Natural killer cell treated with Interleukin-12 subunit alpha and Interleukin-12 subunit beta and Interleukin-15 and Interleukin-18, amount 100 ng/mL, for 72 hours (primary cell): Measurements from ENCODE around the gene HOXB6. TPM values are rescaled to one million over a fixed set of nuclear protein-coding genes. Genes with fewer than 3 reads are reported as not detected.

Source experiments
- ATAC-seq, 2 donors: fragments of 150-1000 bp; cut with Tn5 transposase in 1 of 2; sonication (Bioruptor Pico), chemical (Tn5 transposase) in 1 of 2; 2 replicates each; pipeline ENCODE4 v1.10.0; 2021
- DNase-seq: peaks from one replicate; pipeline ENCODE4 v3.0.0; 2022; ENCODE audit warnings: low spot score
- H3K27ac Mint-ChIP-seq, 2 donors: 1 replicate in 1 of 2; 2 replicates in 1 of 2; pipeline ENCODE4 v1.8.0; 2022; ENCODE audit warnings: mixed read lengths in 2 of 2, mild to moderate bottlenecking in 1 of 2, moderate library complexity in 1 of 2
- H3K27me3 Mint-ChIP-seq, 2 donors: 1 replicate in 1 of 2; 2 replicates in 1 of 2; pipeline ENCODE4 v1.8.0; 2022; ENCODE audit warnings: mixed read lengths in 2 of 2
- H3K36me3 Mint-ChIP-seq: one replicate; pipeline ENCODE4 v1.8.0; 2022; ENCODE audit warnings: mixed read lengths
- H3K4me1 Mint-ChIP-seq, 2 donors: 1 replicate in 1 of 2; 2 replicates in 1 of 2; pipeline ENCODE4 v1.8.0; 2022; ENCODE audit warnings: low read depth in 2 of 2, mixed read lengths in 2 of 2, mild to moderate bottlenecking in 1 of 2
- H3K4me3 Mint-ChIP-seq: one replicate; pipeline ENCODE4 v1.8.0; 2022; ENCODE audit warnings: mixed read lengths
- H3K9me3 Mint-ChIP-seq: 2 replicates; pipeline ENCODE4 v1.8.0; 2022; ENCODE audit warnings: mixed read lengths
- total RNA-seq, 2 donors: library from RNA; stranded (reverse); gene quantifications; one replicate each; pipeline ENCODE4 v1.2.3, GENCODE V29; 2022

HOXB6 gene
- total RNA-seq, 2 donors from 2014 or later = 1.9 to 2.2 TPM

DNA sequence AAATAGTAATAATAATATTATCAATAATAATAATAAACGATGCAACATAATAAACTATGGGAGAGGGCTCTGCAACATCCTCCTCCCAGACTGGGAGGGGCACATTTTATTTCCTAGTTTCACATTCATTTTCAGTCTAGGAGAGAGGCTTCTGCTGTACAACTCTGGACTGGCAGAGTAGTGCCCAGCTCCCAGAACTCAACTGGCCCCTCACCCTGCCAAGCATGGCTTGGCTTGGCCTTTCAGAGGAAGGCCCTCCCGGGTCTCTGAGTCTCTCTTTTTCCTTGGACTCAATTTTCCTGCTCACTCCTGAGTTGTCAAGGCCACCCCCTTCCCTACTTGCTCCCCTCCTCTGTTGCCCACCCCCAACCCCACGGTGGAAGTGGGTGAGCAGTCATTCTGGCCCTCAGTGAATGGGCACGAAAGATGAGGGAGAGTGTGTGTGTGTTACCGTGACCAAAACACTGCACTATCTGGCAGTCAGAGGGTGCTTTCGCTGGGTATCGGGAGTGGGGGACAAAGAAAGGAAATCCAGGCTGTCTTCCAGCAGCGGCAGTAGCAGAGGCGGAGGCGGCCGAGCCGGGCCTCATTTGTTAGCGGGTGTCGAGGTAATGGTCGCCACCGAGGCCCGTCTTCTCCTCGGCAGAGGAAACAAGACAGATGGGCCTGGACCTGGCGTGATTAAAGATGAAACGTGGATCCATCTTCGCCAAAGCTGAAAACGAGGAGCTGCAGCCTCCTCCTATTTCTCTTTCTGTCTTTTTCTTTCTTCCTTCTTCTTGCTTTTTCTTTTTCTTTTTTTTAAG, 28.9 kb downstream of the HOXB6 start:
- Mint-ChIP-seq H3K4me3 (peak overlapping the region; percentile 93), H3K27ac (peak overlapping the region in 1 of 2 donors; percentile 70), H3K36me3 (no peaks in the 10 kb centered on the region), H3K9me3 (no peaks in the 10 kb centered on the region), H3K27me3 (peaks cover 12% of the 10 kb centered on the region in 2 donors), H3K4me1 (peaks cover 37 to 38% of the 10 kb centered on the region in 2 donors)
- DNase-seq (no peak), ATAC-seq (no peak)

DNA sequence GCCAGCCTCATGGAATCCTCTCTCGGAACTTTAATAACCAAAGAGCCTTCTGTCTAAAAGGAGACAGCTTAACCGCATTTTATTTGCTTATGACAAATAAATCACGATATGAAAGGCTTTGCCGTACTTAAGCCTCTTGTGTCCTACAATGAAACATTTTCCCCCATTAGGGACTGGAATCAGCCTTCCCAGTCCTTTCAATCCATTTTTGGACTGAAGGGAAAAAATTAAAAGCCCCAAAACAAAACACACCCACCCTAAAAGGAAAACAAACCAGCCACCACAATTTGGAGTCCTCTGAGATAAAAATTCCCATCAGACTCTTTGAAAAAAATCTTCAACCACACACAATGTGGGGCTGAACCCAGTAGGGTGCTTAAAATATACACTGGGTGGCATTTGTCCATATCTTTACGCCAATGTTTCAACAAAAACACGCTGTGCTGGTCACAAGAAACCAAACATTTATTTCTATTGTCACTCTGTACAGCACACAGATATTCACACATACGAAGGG, 29.7 kb downstream of the HOXB6 start:
- Mint-ChIP-seq H3K4me1 (peaks cover 34 to 37% of the 10 kb centered on the region in 2 donors), H3K9me3 (no peaks in the 10 kb centered on the region), H3K27me3 (peaks cover 9 to 10% of the 10 kb centered on the region in 2 donors), H3K36me3 (no peaks in the 10 kb centered on the region), H3K4me3 (peak overlapping the region; percentile 13), H3K27ac (peak overlapping the region in 1 of 2 donors; percentile 31)
- ATAC-seq (no peak), DNase-seq (no peak)

DNA sequence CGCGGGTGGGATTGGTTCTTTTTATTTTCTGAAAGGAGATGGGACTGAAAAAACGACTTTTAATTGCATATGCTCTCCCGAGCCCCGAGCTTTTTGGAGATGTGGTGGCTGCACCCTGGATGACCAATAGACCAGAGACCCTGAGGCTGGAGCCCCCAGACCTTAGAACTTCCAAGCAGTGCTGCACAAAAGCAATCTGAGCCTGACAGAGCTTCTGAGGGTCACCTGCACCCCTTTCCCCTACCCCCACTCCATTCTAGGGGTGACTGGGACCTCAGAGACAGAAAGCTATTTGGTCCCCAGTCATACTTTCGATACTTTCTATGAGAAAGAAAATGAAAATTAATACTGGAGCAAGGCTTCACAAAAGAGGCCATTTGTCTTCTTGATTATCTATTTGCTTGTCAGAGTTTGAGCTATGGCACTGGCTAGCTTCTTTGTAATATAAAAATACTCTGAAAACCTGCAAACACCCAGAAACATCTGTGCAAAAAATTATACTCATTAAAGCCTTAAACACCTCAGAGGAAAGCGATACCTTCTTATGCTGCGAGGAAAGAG, 30.2 kb downstream of the HOXB6 start:
- Mint-ChIP-seq H3K4me1 (peaks cover 31 to 32% of the 10 kb centered on the region in 2 donors), H3K9me3 (no peaks in the 10 kb centered on the region), H3K4me3 (no peak overlapping the region), H3K36me3 (no peaks in the 10 kb centered on the region), H3K27ac (peak overlapping the region in 1 of 2 donors; percentile 31), H3K27me3 (peaks cover 5 to 6% of the 10 kb centered on the region in 2 donors)
- ATAC-seq (no peak), DNase-seq (no peak)

DNA sequence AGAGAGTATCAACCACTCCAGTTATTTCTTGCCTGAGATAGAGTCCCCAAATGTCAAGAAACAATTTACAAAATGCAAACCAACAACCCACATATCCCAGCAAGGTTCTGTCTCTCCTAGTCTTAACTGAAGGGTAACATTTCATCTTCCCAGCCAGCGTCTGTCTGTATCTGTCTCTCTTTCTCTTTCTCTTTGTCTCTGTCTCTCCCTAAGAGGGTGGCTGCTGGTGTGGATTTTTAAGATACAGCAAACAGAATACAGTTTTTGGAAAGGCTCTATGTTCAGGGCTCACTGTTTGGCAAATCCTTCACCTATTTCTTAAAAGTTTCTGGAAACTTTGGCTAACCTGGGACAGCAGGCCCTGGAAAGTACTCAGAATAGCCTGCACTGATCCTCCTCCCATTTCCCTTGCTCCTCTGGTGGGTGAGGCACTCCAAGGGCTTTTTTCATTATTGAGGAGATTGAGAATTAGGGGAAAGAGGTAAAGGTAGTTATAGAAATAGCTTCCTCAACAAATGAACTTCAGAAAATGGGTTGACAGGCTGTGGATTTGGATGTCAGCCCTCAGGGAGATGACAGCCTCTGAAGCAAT, 32.9 kb downstream of the HOXB6 start:
- ATAC-seq = no peak
- H3K36me3 Mint-ChIP-seq = no peaks in the 10 kb centered on the region
- no peak for DNase-seq
- H3K9me3 Mint-ChIP-seq = no peaks in the 10 kb centered on the region
- no peak overlapping the region for H3K27ac Mint-ChIP-seq
- no peak overlapping the region for H3K4me3 Mint-ChIP-seq
- peaks cover 16 to 25% of the 10 kb centered on the region in 2 donors for H3K4me1 Mint-ChIP-seq
- H3K27me3 Mint-ChIP-seq = no peaks in the 10 kb centered on the region

DNA sequence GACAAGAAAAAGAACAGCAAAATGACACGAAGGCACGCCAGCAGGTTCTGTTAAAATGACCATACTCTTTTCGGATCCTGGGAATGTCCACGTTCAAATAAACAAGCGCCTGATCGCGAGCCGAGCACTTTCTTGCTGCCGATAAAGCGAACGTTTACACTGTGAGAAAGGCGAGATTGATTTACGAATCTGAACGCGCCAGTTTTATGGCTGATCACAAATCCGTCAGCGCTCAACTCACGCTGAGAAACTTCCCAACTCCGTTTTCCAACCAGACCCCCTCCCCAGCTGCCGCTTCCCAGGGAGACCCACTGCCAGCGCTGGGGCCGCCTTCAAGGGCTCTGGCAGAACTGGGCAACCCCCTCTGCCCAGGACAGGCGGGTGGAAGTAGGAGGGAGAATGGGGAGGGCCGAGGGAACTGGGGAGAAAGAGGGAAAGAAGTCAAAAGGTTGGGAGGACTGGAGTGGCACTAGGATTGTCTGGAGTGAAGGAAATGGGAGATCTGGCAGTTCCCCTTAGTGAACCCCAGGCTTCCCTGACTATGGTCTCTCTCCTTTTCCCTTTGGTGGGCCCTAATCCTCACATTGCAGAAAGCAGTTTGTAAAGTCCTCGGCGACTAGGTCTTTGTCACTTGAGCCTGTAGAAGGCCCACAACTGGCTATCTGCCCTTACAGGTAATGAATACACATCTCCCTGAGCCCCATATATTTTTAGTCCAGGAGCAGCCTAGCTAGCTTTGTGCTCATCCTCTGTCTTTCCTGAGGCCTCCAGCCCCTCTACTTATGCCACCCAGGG, 33.6 kb downstream of the HOXB6 start:
- peak; percentile 23 for DNase-seq
- Mint-ChIP-seq H3K9me3 (no peaks in the 10 kb centered on the region), H3K36me3 (no peaks in the 10 kb centered on the region), H3K4me1 (peaks cover 16 to 23% of the 10 kb centered on the region in 2 donors), H3K27ac (no peak overlapping the region), H3K4me3 (no peak overlapping the region), H3K27me3 (no peaks in the 10 kb centered on the region)
- no peak for ATAC-seq

DNA sequence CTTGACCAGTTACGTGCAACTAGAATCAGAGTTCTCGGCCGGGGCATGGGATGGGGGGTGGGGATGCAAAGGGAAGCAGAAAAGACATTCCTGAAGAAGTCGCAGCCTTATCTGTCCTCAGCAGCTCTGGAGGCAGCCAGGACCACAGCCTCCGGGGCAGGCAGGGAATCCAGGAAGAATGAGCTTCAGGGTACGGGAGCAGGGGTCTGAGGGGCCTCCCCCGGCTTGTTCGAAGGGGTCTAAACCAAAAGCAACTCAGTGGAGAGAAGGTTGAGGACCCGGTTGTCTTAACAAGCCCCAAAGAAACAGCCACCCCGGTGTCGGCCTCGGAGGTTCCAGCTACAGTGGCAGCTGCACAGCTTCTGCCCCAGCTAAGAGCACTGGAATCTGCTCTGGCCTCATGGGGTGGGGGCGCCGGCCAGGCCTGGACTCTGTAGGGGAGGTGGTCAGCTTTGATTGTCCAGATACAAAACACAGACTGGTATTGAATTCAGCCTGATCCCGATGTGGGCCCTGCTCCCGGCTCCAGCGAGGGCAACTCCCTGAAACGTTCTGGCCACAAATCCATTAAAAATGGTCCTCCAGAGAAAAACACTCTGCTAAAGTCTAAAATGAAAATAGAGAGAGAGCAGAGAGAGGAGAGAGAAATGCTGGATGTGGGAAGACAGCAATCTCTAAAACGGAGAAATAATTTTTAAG, 34.3 kb downstream of the HOXB6 start:
- Mint-ChIP-seq H3K27ac (no peak overlapping the region), H3K27me3 (no peaks in the 10 kb centered on the region), H3K36me3 (no peaks in the 10 kb centered on the region), H3K4me1 (peaks cover 16 to 20% of the 10 kb centered on the region in 2 donors), H3K9me3 (no peaks in the 10 kb centered on the region), H3K4me3 (no peak overlapping the region)
- ATAC-seq = no peak
- peak; percentile 31 for DNase-seq

DNA sequence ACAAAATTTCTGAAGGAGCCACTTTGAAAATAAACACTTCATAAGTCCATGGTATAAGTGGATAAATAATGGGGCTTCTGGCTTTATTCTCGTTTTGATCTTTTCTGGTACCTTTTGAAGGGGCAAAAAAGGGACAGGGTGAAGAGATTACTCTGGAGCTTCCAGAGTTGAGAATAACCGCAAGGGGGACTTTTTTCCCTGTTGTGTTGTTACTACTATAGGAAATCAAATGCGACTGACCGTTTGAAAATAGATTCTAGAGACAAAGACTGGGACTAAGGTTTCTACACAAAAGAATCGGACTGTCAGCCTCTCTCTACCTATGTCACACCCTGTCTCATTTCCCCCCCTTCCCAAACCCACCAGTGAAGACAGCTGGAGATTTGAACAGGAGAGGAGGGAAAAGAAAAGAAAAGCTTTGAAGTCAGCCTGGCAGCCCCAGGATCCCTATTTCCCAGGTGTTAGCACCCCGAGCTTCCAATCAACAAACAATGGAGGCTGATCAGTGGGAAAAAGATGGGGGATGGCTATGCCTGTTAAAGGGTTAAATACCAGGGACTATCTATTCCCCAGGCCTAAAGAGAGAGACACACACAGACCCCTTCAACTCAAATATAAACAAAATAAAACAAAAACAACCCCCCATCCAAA, 35.0 kb downstream of the HOXB6 start:
- ATAC-seq = no peak
- H3K4me3 Mint-ChIP-seq = no peak overlapping the region
- no peak overlapping the region for H3K27ac Mint-ChIP-seq
- H3K27me3 Mint-ChIP-seq = peaks cover 0 to under 1% of the 10 kb centered on the region in 2 donors
- no peaks in the 10 kb centered on the region for H3K36me3 Mint-ChIP-seq
- H3K4me1 Mint-ChIP-seq = peaks cover 16 to 17% of the 10 kb centered on the region in 2 donors
- no peaks in the 10 kb centered on the region for H3K9me3 Mint-ChIP-seq
- DNase-seq = no peak

DNA sequence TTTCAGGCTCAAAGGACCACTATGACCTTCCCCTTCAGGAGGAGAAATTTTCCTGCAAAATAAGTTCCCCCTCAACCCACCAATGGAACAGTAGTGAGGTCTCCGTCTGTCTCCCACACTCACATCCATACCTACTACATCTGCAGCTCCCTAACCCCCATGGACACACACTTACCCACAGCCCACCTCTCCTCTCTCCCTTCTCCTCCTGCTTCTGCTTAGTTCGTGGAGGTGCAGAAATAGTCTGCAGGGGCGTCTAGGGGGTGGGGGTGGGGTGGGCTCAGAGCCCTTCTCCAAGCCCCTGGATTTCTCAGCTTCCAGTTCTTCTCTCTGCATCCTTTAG, 35.6 kb downstream of the HOXB6 start:
- H3K27ac Mint-ChIP-seq = no peak overlapping the region
- ATAC-seq (no peak), DNase-seq (no peak)
- H3K9me3 Mint-ChIP-seq = no peaks in the 10 kb centered on the region
- H3K4me3 Mint-ChIP-seq = no peak overlapping the region
- H3K36me3 Mint-ChIP-seq = no peaks in the 10 kb centered on the region
- H3K27me3 Mint-ChIP-seq = peaks cover 0 to 2% of the 10 kb centered on the region in 2 donors
- H3K4me1 Mint-ChIP-seq = peaks cover 11 to 17% of the 10 kb centered on the region in 2 donors

DNA sequence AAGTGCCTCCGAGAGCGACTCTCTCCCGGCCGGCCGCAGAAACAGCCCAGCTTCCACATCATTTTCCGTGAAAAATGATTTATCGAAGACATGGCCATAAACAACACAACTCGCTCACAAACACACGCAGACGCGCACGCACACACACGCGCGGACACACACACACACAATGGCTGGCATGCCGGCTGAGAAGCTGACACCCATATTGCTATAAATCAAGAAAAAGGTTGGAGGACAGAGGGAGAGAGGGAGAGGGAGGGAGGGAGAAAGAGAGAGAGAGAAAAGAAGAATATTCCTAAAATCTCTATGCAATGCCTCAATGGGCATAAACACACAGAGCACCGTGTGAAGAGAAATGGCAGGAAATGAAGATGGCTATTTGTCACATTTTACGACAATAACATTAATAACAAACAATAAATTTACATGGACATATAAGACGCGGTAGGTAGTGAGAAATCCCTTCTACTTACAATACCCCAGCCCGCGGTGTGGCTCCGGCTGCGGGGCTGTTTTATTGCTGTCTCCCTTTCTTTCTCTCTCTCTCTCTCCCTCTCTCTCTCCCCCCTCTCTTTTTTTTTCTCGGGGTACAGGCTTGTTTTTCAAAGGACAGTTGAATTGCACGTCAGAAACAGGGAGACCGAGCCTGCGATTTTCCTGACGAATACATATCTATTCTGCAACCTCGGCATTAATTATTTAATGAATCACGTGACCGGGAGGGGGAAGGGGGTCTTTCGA, 36.1 kb downstream of the HOXB6 start:
- Mint-ChIP-seq H3K27ac (no peak overlapping the region), H3K27me3 (peaks cover 0 to 2% of the 10 kb centered on the region in 2 donors), H3K4me3 (peak overlapping the region; percentile 41), H3K36me3 (no peaks in the 10 kb centered on the region), H3K9me3 (no peaks in the 10 kb centered on the region), H3K4me1 (peaks cover 9 to 18% of the 10 kb centered on the region in 2 donors)
- no peak for DNase-seq
- no peak for ATAC-seq

DNA sequence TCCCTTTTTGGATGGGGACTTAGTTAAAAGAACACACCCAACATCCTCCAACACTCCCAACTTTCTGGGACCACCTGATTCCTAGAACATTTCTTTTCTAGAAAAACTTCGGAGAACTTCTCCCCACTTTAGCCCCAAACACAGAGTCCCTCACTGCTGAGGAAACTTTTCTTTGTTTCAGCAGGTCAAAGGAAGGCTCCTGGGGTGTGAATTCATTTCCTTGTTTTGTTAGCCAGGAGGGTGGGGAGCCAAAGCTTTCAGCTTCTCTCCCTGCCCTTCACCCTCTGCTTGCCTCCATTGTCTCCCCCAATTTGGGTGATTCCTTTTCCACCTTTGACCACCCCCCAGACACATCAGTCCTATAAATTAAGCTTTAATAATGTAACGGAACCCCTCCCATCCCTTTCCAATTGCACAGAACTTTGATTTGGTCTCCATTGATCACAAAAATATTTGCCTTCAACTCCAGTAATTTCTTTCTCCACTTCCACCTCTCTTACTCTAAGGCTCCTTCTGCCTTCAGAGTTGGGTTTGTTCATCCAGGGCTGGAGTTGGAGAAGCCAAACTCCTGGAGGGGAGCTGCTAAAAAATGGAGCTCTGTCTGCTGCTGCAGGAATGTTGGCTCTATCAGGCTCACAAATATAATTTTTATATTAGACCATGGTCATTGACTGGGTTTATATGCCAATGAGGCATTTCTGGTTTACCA, 37.0 kb downstream of the HOXB6 start:
- H3K27me3 Mint-ChIP-seq = peaks cover 0 to 2% of the 10 kb centered on the region in 2 donors
- peaks cover 0 to 19% of the 10 kb centered on the region in 2 donors for H3K4me1 Mint-ChIP-seq
- H3K4me3 Mint-ChIP-seq = peak overlapping the region; percentile 41
- DNase-seq = no peak
- no peaks in the 10 kb centered on the region for H3K36me3 Mint-ChIP-seq
- ATAC-seq = no peak
- no peaks in the 10 kb centered on the region for H3K9me3 Mint-ChIP-seq
- no peak overlapping the region for H3K27ac Mint-ChIP-seq

DNA sequence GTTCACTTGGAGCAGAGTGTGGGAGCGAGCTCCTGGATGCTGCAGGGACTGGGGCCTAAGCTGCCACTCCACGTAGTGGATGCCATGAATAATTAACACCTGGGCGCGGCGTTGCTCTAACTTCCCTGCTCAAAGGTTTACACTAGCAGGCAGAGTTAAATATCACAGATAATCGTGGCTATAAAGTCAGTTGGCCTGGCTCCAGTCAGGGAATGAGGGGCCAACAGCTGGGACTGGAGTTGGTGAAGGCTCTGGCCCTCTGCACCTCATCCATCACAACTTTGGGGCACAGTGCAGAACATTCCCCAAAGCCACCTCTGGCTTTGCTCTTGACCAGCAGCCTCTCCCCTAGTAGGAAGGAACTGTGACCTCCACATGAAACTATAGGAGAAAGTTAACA, 37.6 kb downstream of the HOXB6 start:
- H3K4me1 Mint-ChIP-seq = peaks cover 0 to 23% of the 10 kb centered on the region in 2 donors
- no peak for DNase-seq
- no peak overlapping the region for H3K27ac Mint-ChIP-seq
- ATAC-seq = no peak
- H3K9me3 Mint-ChIP-seq = no peaks in the 10 kb centered on the region
- peaks cover 0 to 2% of the 10 kb centered on the region in 2 donors for H3K27me3 Mint-ChIP-seq
- no peaks in the 10 kb centered on the region for H3K36me3 Mint-ChIP-seq
- H3K4me3 Mint-ChIP-seq = no peak overlapping the region

DNA sequence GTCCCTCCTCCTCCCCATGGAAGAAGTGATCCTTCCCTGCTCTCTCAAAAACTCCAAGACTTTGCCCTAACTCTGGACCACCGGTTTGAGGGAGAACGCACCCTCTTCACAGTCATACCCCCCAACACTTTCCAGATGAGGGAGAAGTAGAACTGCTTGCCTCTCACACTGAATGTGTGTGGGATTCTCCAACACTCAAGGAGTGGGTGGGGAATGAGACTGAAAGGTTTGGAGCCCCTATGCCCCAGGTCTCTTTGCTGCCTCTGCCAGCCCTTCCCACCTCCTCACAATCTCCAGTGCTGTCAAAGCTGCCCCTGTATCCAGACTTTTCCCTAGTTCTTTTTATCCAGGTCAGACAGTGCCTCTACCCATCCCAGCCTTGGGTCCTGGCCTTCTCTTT, 38.1 kb downstream of the HOXB6 start:
- H3K27ac Mint-ChIP-seq = no peak overlapping the region
- peaks cover 3 to 25% of the 10 kb centered on the region in 2 donors for H3K4me1 Mint-ChIP-seq
- DNase-seq = no peak
- H3K27me3 Mint-ChIP-seq = peaks cover 0 to 2% of the 10 kb centered on the region in 2 donors
- H3K36me3 Mint-ChIP-seq = no peaks in the 10 kb centered on the region
- no peak for ATAC-seq
- H3K9me3 Mint-ChIP-seq = no peaks in the 10 kb centered on the region
- H3K4me3 Mint-ChIP-seq = no peak overlapping the region
